HepG2 (cell line): ENCODE results near the gene IRAK2. TPM values are rescaled to one million over a fixed set of nuclear protein-coding genes. Genes with fewer than 3 reads are reported as not detected.

Source experiments
- ATAC-seq: fragments of 200-7000 bp; cut with Tn5 transposase; 3 replicates; pipeline ENCODE4 v1.9.1; 2020; ENCODE audit warnings: mild to moderate bottlenecking, moderate library complexity
- BruUV-seq: library from RNA; stranded (reverse); fragments of 400-500 nt; replicated peaks from 2 replicates; lab custom pipeline; 2021; lab: Mats Ljungman, UMichigan
- CTCF ChIA-PET: fragments of 300-600 bp; formaldehyde crosslinking; extraction: SDS; loops from one replicate; lab custom pipeline; 2021; ENCODE audit warnings: low total read pairs, inconsistent platforms, low intra/inter-chr PET ratio; lab: Yijun Ruan, JAX
- POLR2A ChIA-PET: fragments of 350-600 bp; sonication (Branson Sonifier 250); formaldehyde crosslinking; loops from one replicate; lab custom pipeline; 2020; ENCODE audit warnings: antibody characterized with exemption, inconsistent platforms; lab: Yijun Ruan, JAX
- DNase-seq: peaks from one replicate; pipeline ENCODE4 v3.0.0-alpha.2; 2015; ENCODE audit warnings: low spot score
- FAIRE-seq: peaks from 3 replicates; lab custom pipeline; 2011; peaks lifted over from hg19 to GRCh38; lab: Jason Lieb, UNC
- H2AFZ ChIP-seq: one replicate; pipeline ENCODE4 v1.6.1; 2011; ENCODE audit warnings: low read length, inconsistent platforms
- H3K27ac ChIP-seq: fragments of 300-600 bp; 3 replicates; pipeline ENCODE4 v1.8.0; 2011; ENCODE audit warnings: mixed run types, mild to moderate bottlenecking, mixed read lengths, low read length, inconsistent platforms; ENCODE audit not compliant: insufficient read depth; ENCODE audit errors: extremely low read length
- H3K27me3 ChIP-seq, 2 experiments: fragments of 200-600 bp in 1 of 2; 2 replicates in 1 of 2; 3 replicates in 1 of 2; pipeline versions ENCODE4 v1.6.0 to v1.8.0; 2011; ENCODE audit warnings: low read length in 2 of 2, mild to moderate bottlenecking in 2 of 2, moderate library complexity in 2 of 2, inconsistent platforms in 1 of 2; ENCODE audit not compliant: insufficient read depth in 2 of 2, control insufficient read depth in 1 of 2
- H3K36me3 ChIP-seq, 2 experiments: fragments of 200-600 bp in 1 of 2; replicated peaks in 1 of 2; 2 replicates in 1 of 2; 3 replicates in 1 of 2; pipeline versions ENCODE4 v1.5.1 to v1.8.0; 2011; ENCODE audit warnings: low read length in 2 of 2, inconsistent platforms in 1 of 2; ENCODE audit not compliant: insufficient read depth in 2 of 2, control insufficient read depth in 1 of 2
- H3K4me1 ChIP-seq: 2 replicates; pipeline ENCODE4 v1.5.1; 2012; ENCODE audit warnings: low read length, inconsistent platforms; ENCODE audit not compliant: insufficient read depth
- H3K4me2 ChIP-seq: 2 replicates; pipeline ENCODE4 v1.6.0; 2011; ENCODE audit warnings: low read depth, low read length, inconsistent platforms
- H3K4me3 ChIP-seq, 3 experiments: fragments of 200-600 bp in 1 of 3; sonication (generic), shearing (Covaris generic) in 1 of 3; replicated peaks in 1 of 3; 2 replicates each; pipeline ENCODE4 v1.5.1; 2011 to 2016; ENCODE audit warnings: low read length in 3 of 3, inconsistent platforms in 2 of 3, low read depth in 2 of 3, mild to moderate bottlenecking in 2 of 3, control low read depth in 1 of 3, mixed read lengths in 1 of 3; ENCODE audit not compliant: insufficient read depth in 1 of 3
- H3K79me2 ChIP-seq: one replicate; pipeline ENCODE4 v1.6.1; 2011; ENCODE audit warnings: low read length, inconsistent platforms; ENCODE audit not compliant: insufficient read depth
- H3K9ac ChIP-seq: 2 replicates; pipeline ENCODE4 v1.6.0; 2011; ENCODE audit warnings: mild to moderate bottlenecking, low read depth, low read length, inconsistent platforms; ENCODE audit not compliant: insufficient read depth
- H3K9me3 ChIP-seq: 2 replicates; pipeline ENCODE4 v1.5.1; 2012; ENCODE audit warnings: mild to moderate bottlenecking, low read length
- H4K20me1 ChIP-seq: 2 replicates; pipeline ENCODE4 v1.6.0; 2011; ENCODE audit warnings: inconsistent platforms, mild to moderate bottlenecking, low read length, moderate library complexity; ENCODE audit not compliant: insufficient read depth
- ARHGAP35 ChIP-seq: sonication (generic); formaldehyde crosslinking; IDR thresholded peaks from 2 replicates; pipeline ENCODE4 v1.9.0; 2022; ENCODE audit warnings: mild to moderate bottlenecking, inconsistent platforms, moderate library complexity, missing genetic modification reagents, borderline replicate concordance
- ARID2 ChIP-seq: sonication (generic); formaldehyde crosslinking; IDR thresholded peaks from 2 replicates; pipeline ENCODE4 v1.8.1; 2022; ENCODE audit warnings: mild to moderate bottlenecking, missing genetic modification reagents, borderline replicate concordance
- BHLHE40 ChIP-seq: IDR thresholded peaks from 2 replicates; pipeline ENCODE4 v1.6.1; 2011; ENCODE audit warnings: low read length, improper control_type of control experiment
- CREB1 ChIP-seq, 2 experiments: fragments of 450-650 bp in 1 of 2; IDR thresholded peaks; 2 replicates each; pipeline ENCODE4 v1.6.1; 2016 to 2017; ENCODE audit warnings: control low read depth in 1 of 2, mild to moderate bottlenecking in 1 of 2, missing compliant biosample characterization in 1 of 2, missing genetic modification characterization in 1 of 2
- HDAC1 ChIP-seq: sonication (generic); formaldehyde crosslinking; IDR thresholded peaks from 2 replicates; pipeline ENCODE4 v1.5.1; 2020; ENCODE audit warnings: mild to moderate bottlenecking, missing genetic modification reagents
- MIER3 ChIP-seq: IDR thresholded peaks from 2 replicates; pipeline ENCODE4 v1.6.1; 2016; ENCODE audit warnings: missing compliant biosample characterization, borderline replicate concordance
- RBM39 ChIP-seq: fragments of 200-400 bp; formaldehyde crosslinking; IDR thresholded peaks from one replicate; pipeline ENCODE4 v1.6.1; 2018; ENCODE audit warnings: antibody characterized with exemption, mild to moderate bottlenecking, low read depth, low read length; ENCODE audit not compliant: poor library complexity, severe bottlenecking
- TGIF2 ChIP-seq: IDR thresholded peaks from 2 replicates; pipeline ENCODE4 v1.6.1; 2016; ENCODE audit warnings: control low read depth, missing compliant biosample characterization
- TRIM24 ChIP-seq: sonication (generic); formaldehyde crosslinking; IDR thresholded peaks from 2 replicates; pipeline ENCODE4 v1.8.0; 2022; ENCODE audit warnings: mild to moderate bottlenecking, missing genetic modification reagents
- ZFP90 ChIP-seq: sonication (generic); formaldehyde crosslinking; IDR thresholded peaks from 2 replicates; pipeline ENCODE4 v1.8.0; 2022; ENCODE audit warnings: missing genetic modification reagents, mild to moderate bottlenecking, inconsistent platforms, borderline replicate concordance
- ZNF749 ChIP-seq: sonication (generic); formaldehyde crosslinking; IDR thresholded peaks from 2 replicates; pipeline ENCODE4 v1.8.0; 2022; ENCODE audit warnings: mild to moderate bottlenecking, missing genetic modification reagents, moderate library complexity, borderline replicate concordance
- ZNF782 ChIP-seq: sonication (generic); formaldehyde crosslinking; IDR thresholded peaks from 2 replicates; pipeline ENCODE4 v1.4.0; 2020; ENCODE audit warnings: missing genetic modification reagents, mild to moderate bottlenecking, borderline replicate concordance
- ZSCAN25 ChIP-seq: sonication (generic); formaldehyde crosslinking; IDR thresholded peaks from 2 replicates; pipeline ENCODE4 v1.8.0; 2022; ENCODE audit warnings: mild to moderate bottlenecking, missing genetic modification reagents
- ZSCAN31 ChIP-seq: sonication (generic); formaldehyde crosslinking; IDR thresholded peaks from 2 replicates; pipeline ENCODE4 v1.5.0; 2020; ENCODE audit warnings: low read depth, mild to moderate bottlenecking, missing genetic modification reagents
- WGBS: methylation state at CpG from one replicate; pipeline ENCODE4 v1.1.6; 2017; ENCODE audit warnings: low lambda C conversion rate; 5-methylcytosine and 5-hydroxymethylcytosine counted together
- in situ Hi-C: cut with HindIII; loops from 2 replicates; pipeline ENCODE4 v1.10.0; 2017; ENCODE audit warnings: low pct_unique_long_range_greater_than_20kb; ENCODE audit not compliant: extremely low pct_ligation_motif_present
- intact Hi-C: fragments of 100-400 bp; cut with micrococcal nuclease; formaldehyde crosslinking; loops from one replicate; pipeline ENCODE4 v1.10.0; 2022; ENCODE audit not compliant: unreplicated experiment
- polyA plus RNA-seq, 8 experiments: library from polyadenylated mRNA; depleted of rRNA in 3 of 8; stranded (reverse) in 7 of 8; unstranded in 1 of 8; fragments of >200 nt; fragmentation: Illumina TruSeq in 4 of 8; extraction: Trizol in 4 of 8; gene quantifications; 2 replicates each; pipeline versions ENCODE4 v1.2.1 to v1.2.3, GENCODE V29; 2011 to 2016; ENCODE audit warnings: low read depth in 4 of 8, missing spikeins in 1 of 8, mixed read lengths in 1 of 8; ENCODE audit not compliant: insufficient read depth in 1 of 8
- total RNA-seq, 5 experiments: library from RNA; depleted of rRNA; stranded (reverse); fragments of >200 nt; fragmentation: Illumina TruSeq; extraction: Trizol; gene quantifications; 2 replicates each; pipeline ENCODE4 v1.2.3, GENCODE V29; 2016; ENCODE audit warnings: low read depth in 1 of 5
- TF ChIP-seq, protein P1 (sequence below): sonication (generic); formaldehyde crosslinking; IDR thresholded peaks from 2 replicates; pipeline ENCODE4 v1.4.0; 2020; ENCODE audit warnings: mild to moderate bottlenecking, missing genetic modification reagents, borderline replicate concordance
- TF ChIP-seq, protein P2 (sequence below): sonication (generic); formaldehyde crosslinking; IDR thresholded peaks from 2 replicates; pipeline ENCODE4 v1.9.0; 2021; ENCODE audit warnings: missing genetic modification reagents, borderline replicate concordance

IRAK2 gene
- total and polyA plus RNA-seq, 2 of the 13 experiments (the other 11 are each of a cell fraction or from before 2014, with no cell fraction given), result 13.1 to 23.3 TPM

DNA sequence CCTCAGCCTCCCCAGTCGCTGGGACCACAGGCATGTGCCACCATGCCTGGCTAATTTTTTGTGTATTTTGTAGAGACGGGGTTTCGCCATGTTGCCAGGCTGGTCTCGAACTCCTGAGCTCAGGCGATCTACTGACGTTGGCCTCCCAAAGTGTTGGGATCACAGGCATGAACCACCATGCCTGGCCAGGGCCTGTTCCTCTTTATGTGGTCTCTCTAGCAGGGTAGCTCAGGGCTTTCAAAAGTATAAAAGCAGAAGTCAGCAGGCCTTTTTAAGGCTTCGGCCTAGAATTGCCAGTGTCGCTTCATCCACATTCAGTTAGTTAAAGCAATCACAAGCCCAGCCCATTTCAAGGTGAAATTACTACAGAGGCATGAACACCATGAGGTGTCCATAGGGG, 15.5 kb upstream of the IRAK2 start:
- Histone ChIP-seq H3K36me3 (peaks cover 14 to 43% of the 10 kb centered on the region in 2 experiments; a peak in 4 of 5 replicates), H3K4me2 (no peak overlapping the region), H3K27ac (no peak overlapping the region), H4K20me1 (peaks cover 11% of the 10 kb centered on the region), H3K4me3 (no peak overlapping the region), H3K4me1 (peaks cover 22% of the 10 kb centered on the region), H3K27me3 (no peaks in the 10 kb centered on the region), H3K79me2 (peaks cover 25% of the 10 kb centered on the region), H2AFZ (no peak overlapping the region), H3K9me3 (no peaks in the 10 kb centered on the region), H3K9ac (no peak overlapping the region)
- ChIA-PET POLR2A (no interaction called here), CTCF (no interaction called here)
- TF ChIP-seq ZNF749 (no peak), ZSCAN25 (CRISPR knock-in tag) (no peak), MIER3 (CRISPR knock-in tag) (no peak), ZSCAN31 (CRISPR knock-in tag) (no peak), TRIM24 (CRISPR knock-in tag) (no peak), ARHGAP35 (CRISPR knock-in tag) (no peak), TGIF2 (CRISPR knock-in tag) (no peak), ZFP90 (CRISPR knock-in tag) (no peak), BHLHE40 (no peak), ARID2 (CRISPR knock-in tag) (no peak), HDAC1 (no peak), RBM39 (no peak), CREB1 (IDR thresholded peaks at IDR 0.05) (no peak), CREB1 (CRISPR knock-in tag; IDR thresholded peaks at IDR 0.05) (no peak), ZNF782 (CRISPR knock-in tag) (no peak)
- TF ChIP-seq, protein P1, sequence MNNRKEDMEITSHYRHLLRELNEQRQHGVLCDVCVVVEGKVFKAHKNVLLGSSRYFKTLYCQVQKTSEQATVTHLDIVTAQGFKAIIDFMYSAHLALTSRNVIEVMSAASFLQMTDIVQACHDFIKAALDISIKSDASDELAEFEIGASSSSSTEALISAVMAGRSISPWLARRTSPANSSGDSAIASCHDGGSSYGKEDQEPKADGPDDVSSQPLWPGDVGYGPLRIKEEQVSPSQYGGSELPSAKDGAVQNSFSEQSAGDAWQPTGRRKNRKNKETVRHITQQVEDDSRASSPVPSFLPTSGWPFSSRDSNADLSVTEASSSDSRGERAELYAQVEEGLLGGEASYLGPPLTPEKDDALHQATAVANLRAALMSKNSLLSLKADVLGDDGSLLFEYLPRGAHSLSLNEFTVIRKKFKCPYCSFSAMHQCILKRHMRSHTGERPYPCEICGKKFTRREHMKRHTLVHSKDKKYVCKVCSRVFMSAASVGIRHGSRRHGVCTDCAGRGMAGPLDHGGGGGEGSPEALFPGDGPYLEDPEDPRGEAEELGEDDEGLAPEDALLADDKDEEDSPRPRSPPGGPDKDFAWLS (CRISPR knock-in tag), result no peak
- TF ChIP-seq, protein P2, sequence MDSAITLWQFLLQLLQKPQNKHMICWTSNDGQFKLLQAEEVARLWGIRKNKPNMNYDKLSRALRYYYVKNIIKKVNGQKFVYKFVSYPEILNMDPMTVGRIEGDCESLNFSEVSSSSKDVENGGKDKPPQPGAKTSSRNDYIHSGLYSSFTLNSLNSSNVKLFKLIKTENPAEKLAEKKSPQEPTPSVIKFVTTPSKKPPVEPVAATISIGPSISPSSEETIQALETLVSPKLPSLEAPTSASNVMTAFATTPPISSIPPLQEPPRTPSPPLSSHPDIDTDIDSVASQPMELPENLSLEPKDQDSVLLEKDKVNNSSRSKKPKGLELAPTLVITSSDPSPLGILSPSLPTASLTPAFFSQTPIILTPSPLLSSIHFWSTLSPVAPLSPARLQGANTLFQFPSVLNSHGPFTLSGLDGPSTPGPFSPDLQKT (CRISPR knock-in tag), result no peak
- no peak for DNase-seq
- no peak for FAIRE-seq
- WGBS, result 97% methylated on average over 8 of the region's 8 CpGs
- no TSS peak for BruUV-seq
- in situ Hi-C loops (no loop called here), intact Hi-C loops (no loop called here)
- no peak for ATAC-seq
